HG03460 (cell line): ENCODE data around the gene KIAA2012.

ENCODE experiments used
- ATAC-seq: cut with Tn5 transposase; IDR thresholded peaks from one replicate; pipeline ENCODE4 v1.9.1; 2021; ENCODE audit not compliant: unreplicated experiment

The KIAA2012 gene

GRCh38 chr2:202074324-202074723 lies 1.3 kb downstream of the KIAA2012 start:
- ATAC-seq = no peak

- ATAC-seq = no peak
These were observed 6.3 kb downstream of the KIAA2012 start for GRCh38 chr2:202079310-202079709.

- ATAC-seq = no peak
These were observed 11.2 kb downstream of the KIAA2012 start for GRCh38 chr2:202084265-202084664.

- ATAC-seq = no peak
These were observed 15.7 kb downstream of the KIAA2012 start for GRCh38 chr2:202088777-202089176.

GRCh38 chr2:202090530-202090929 lies 17.5 kb downstream of the KIAA2012 start:
- ATAC-seq = no peak

GRCh38 chr2:202091476-202091875 lies 18.4 kb downstream of the KIAA2012 start:
- no peak for ATAC-seq

- ATAC-seq = no peak
These were observed 21.5 kb downstream of the KIAA2012 start for GRCh38 chr2:202094426-202094986.

GRCh38 chr2:202095235-202095634 lies 22.2 kb downstream of the KIAA2012 start:
- no peak for ATAC-seq

GRCh38 chr2:202096736-202097135 lies 23.7 kb downstream of the KIAA2012 start:
- no peak for ATAC-seq

GRCh38 chr2:202098291-202098690 lies 25.2 kb downstream of the KIAA2012 start:
- no peak for ATAC-seq

GRCh38 chr2:202099515-202099914 lies 26.5 kb downstream of the KIAA2012 start:
- ATAC-seq = no peak

GRCh38 chr2:202100176-202100575 lies 27.1 kb downstream of the KIAA2012 start:
- no peak for ATAC-seq

GRCh38 chr2:202101026-202101579 lies 28.0 kb downstream of the KIAA2012 start:
- no peak for ATAC-seq

GRCh38 chr2:202102425-202103000 lies 29.5 kb downstream of the KIAA2012 start:
- ATAC-seq = no peak

- no peak for ATAC-seq
These were observed 31.3 kb downstream of the KIAA2012 start for GRCh38 chr2:202104286-202104870.

GRCh38 chr2:202105025-202105424 lies 32.0 kb downstream of the KIAA2012 start:
- no peak for ATAC-seq

GRCh38 chr2:202108345-202108744 lies 35.3 kb downstream of the KIAA2012 start:
- ATAC-seq = no peak

GRCh38 chr2:202109139-202109736 lies 36.2 kb downstream of the KIAA2012 start:
- ATAC-seq = no peak

- no peak for ATAC-seq
These were observed 36.7 kb downstream of the KIAA2012 start for GRCh38 chr2:202109737-202110184.

- no peak for ATAC-seq
These were observed 37.4 kb downstream of the KIAA2012 start for GRCh38 chr2:202110491-202110890.

- no peak for ATAC-seq
These were observed 39.0 kb downstream of the KIAA2012 start for GRCh38 chr2:202112041-202112440.

- no peak for ATAC-seq
These were observed 40.6 kb downstream of the KIAA2012 start for GRCh38 chr2:202113571-202114142.
